HCT116 (cell line): ENCODE results near the gene MEGF6. TPM values are rescaled to one million over a fixed set of nuclear protein-coding genes. Genes with fewer than 3 reads are reported as not detected.

Experiments used
- ATAC-seq: fragments of 200-7000 bp; cut with Tn5 transposase; 2 replicates; pipeline ENCODE4 v1.9.1; 2020; ENCODE audit warnings: mild to moderate bottlenecking, moderate library complexity
- BruUV-seq: library from RNA; stranded (reverse); fragments of 400-500 nt; replicated peaks from 2 replicates; lab custom pipeline; 2021; lab: Mats Ljungman, UMichigan
- CTCF ChIA-PET: fragments of 300-600 bp; sonication (Branson Sonifier 250); formaldehyde crosslinking; loops from one replicate; lab custom pipeline; 2021; ENCODE audit warnings: antibody characterized with exemption; lab: Charles Lee
- POLR2A ChIA-PET: fragments of 300-600, 350-600 bp; sonication (Branson Sonifier 250); formaldehyde crosslinking; loops from one replicate; lab custom pipeline; 2021; ENCODE audit warnings: antibody characterized with exemption; lab: Charles Lee
- RAD21 ChIA-PET, 2 experiments: fragments of 300-600 bp; sonication (Branson Sonifier 250); formaldehyde crosslinking; loops; one replicate each; lab custom pipeline; 2023; ENCODE audit warnings: low total read pairs in 2 of 2; ENCODE audit not compliant: uncharacterized antibody in 2 of 2, unreplicated experiment in 2 of 2, low non-redundant PET in 1 of 2; lab: Charles Lee
- DNase-seq: peaks from one replicate; pipeline ENCODE4 v3.0.0-alpha.2; 2010; ENCODE audit warnings: low read depth, low spot score
- H2AFZ ChIP-seq: fragments of 200-600 bp; shearing (Covaris generic), sonication (generic); 2 replicates; pipeline ENCODE4 v1.6.1; 2017; ENCODE audit warnings: low read depth, mixed run types, mixed read lengths, antibody characterized with exemption, low read length; ENCODE audit not compliant: poor library complexity, severe bottlenecking
- H3K27ac ChIP-seq: 2 replicates; pipeline ENCODE4 v1.5.1; 2012; ENCODE audit warnings: low read depth, low read length
- H3K27me3 ChIP-seq: fragments of 200-600 bp; sonication (generic); 2 replicates; pipeline ENCODE4 v1.6.1; 2016; ENCODE audit warnings: mixed run types, low read length, mixed read lengths; ENCODE audit not compliant: insufficient read depth
- H3K36me3 ChIP-seq, 2 experiments: fragments of 200-500 bp in 1 of 2; fragments of 200-600 bp in 1 of 2; sonication (Bioruptor generic) in 1 of 2; sonication (generic) in 1 of 2; 2 replicates each; pipeline versions ENCODE4 v1.5.1 to v1.6.1; 2014 to 2016; ENCODE audit warnings: low read length in 2 of 2, inconsistent platforms in 1 of 2, mixed read lengths in 1 of 2, mixed run types in 1 of 2; ENCODE audit not compliant: insufficient read depth in 2 of 2, control insufficient read depth in 1 of 2
- H3K4me1 ChIP-seq, 2 experiments: fragments of 200-600 bp in 1 of 2; sonication (generic) in 1 of 2; 2 replicates each; pipeline versions ENCODE4 v1.5.1 to v1.6.1; 2012 to 2017; ENCODE audit warnings: low read length in 2 of 2, inconsistent platforms in 1 of 2, mild to moderate bottlenecking in 1 of 2, mixed read lengths in 1 of 2, mixed run types in 1 of 2, moderate library complexity in 1 of 2; ENCODE audit not compliant: insufficient read depth in 2 of 2, control insufficient read depth in 1 of 2
- H3K4me2 ChIP-seq: fragments of 200-600 bp; sonication (generic); 2 replicates; pipeline ENCODE4 v1.6.1; 2017; ENCODE audit warnings: mixed run types, low read length, mixed read lengths
- H3K4me3 ChIP-seq, 2 experiments: fragments of 200-600 bp in 1 of 2; sonication (generic) in 1 of 2; replicated peaks in 1 of 2; 2 replicates each; pipeline ENCODE4 v1.5.1; 2011 to 2016; ENCODE audit warnings: low read length in 2 of 2, control low read depth in 1 of 2, low read depth in 1 of 2, mild to moderate bottlenecking in 1 of 2, mixed read lengths in 1 of 2, mixed run types in 1 of 2
- H3K79me2 ChIP-seq: fragments of 200-600 bp; sonication (generic); 2 replicates; pipeline ENCODE4 v1.6.1; 2017; ENCODE audit warnings: mild to moderate bottlenecking, mixed run types, low read length, moderate library complexity, mixed read lengths; ENCODE audit not compliant: insufficient read depth
- H3K9ac ChIP-seq: fragments of 200-600 bp; sonication (generic); 2 replicates; pipeline ENCODE4 v1.6.1; 2016; ENCODE audit warnings: low read length, mixed read lengths
- H3K9me2 ChIP-seq: fragments of 200-600 bp; sonication (generic), shearing (Covaris generic); 2 replicates; pipeline ENCODE4 v1.6.1; 2017; ENCODE audit warnings: mixed run types, mild to moderate bottlenecking, moderate library complexity; ENCODE audit not compliant: insufficient read depth
- H3K9me3 ChIP-seq, 2 experiments: fragments of 200-500 bp in 1 of 2; fragments of 200-600 bp in 1 of 2; sonication (Bioruptor generic) in 1 of 2; sonication (generic) in 1 of 2; 2 replicates each; pipeline ENCODE4 v1.6.1; 2014 to 2017; ENCODE audit warnings: low read length in 2 of 2, mixed read lengths in 2 of 2, inconsistent platforms in 1 of 2, low read depth in 1 of 2, mild to moderate bottlenecking in 1 of 2, mixed run types in 1 of 2, moderate library complexity in 1 of 2; ENCODE audit not compliant: control insufficient read depth in 1 of 2, insufficient read depth in 1 of 2
- H4K20me1 ChIP-seq: fragments of 200-600 bp; sonication (generic), shearing (Covaris generic); 2 replicates; pipeline ENCODE4 v1.6.1; 2017; ENCODE audit warnings: mixed run types, mild to moderate bottlenecking, moderate library complexity; ENCODE audit not compliant: insufficient read depth
- ATF3 ChIP-seq: IDR thresholded peaks from 2 replicates; pipeline ENCODE4 v1.6.1; 2012
- CBX3 ChIP-seq: IDR thresholded peaks from 2 replicates; pipeline ENCODE4 v1.6.1; 2012; ENCODE audit warnings: low read depth
- CTCF ChIP-seq, 3 experiments: fragments of 200-600 bp in 1 of 3; sonication (generic) in 1 of 3; IDR thresholded peaks in 2 of 3; conservative IDR thresholded peaks in 1 of 3; 2 replicates each; pipeline ENCODE4 v1.5.1; 2012 to 2017; ENCODE audit warnings: low read depth in 2 of 3, low read length in 2 of 3, antibody characterized with exemption in 1 of 3, borderline replicate concordance in 1 of 3, control low read depth in 1 of 3, mild to moderate bottlenecking in 1 of 3, mixed read lengths in 1 of 3, mixed run types in 1 of 3, moderate library complexity in 1 of 3; ENCODE audit not compliant: insufficient read depth in 1 of 3
- EGR1 ChIP-seq: IDR thresholded peaks from 2 replicates; pipeline ENCODE4 v1.6.1; 2012; ENCODE audit warnings: low read depth
- ELF1 ChIP-seq: IDR thresholded peaks from 2 replicates; pipeline ENCODE4 v1.6.1; 2012; ENCODE audit warnings: low read depth, borderline replicate concordance
- EZH2 ChIP-seq: fragments of 200-600 bp; sonication (generic); IDR thresholded peaks from 2 replicates; pipeline ENCODE4 v1.6.1; 2017; ENCODE audit warnings: antibody characterized with exemption, mixed run types
- FOSL1 ChIP-seq: IDR thresholded peaks from 2 replicates; pipeline ENCODE4 v1.6.1; 2012; ENCODE audit warnings: low read depth
- JUND ChIP-seq: IDR thresholded peaks from 2 replicates; pipeline ENCODE4 v1.6.1; 2012
- MAX ChIP-seq: IDR thresholded peaks from 2 replicates; pipeline ENCODE4 v1.6.1; 2012
- POLR2A ChIP-seq: IDR thresholded peaks from 2 replicates; pipeline ENCODE4 v1.7.0; 2011; ENCODE audit warnings: borderline replicate concordance; ENCODE audit not compliant: insufficient read depth, insufficient read length; ENCODE audit errors: extremely low read depth
- POLR2AphosphoS5 ChIP-seq: IDR thresholded peaks from 2 replicates; pipeline ENCODE4 v1.6.1; 2011; ENCODE audit warnings: mild to moderate bottlenecking, low read depth, low read length, moderate library complexity
- RAD21 ChIP-seq: IDR thresholded peaks from 2 replicates; pipeline ENCODE4 v1.6.1; 2012; ENCODE audit warnings: low read depth, mild to moderate bottlenecking
- REST ChIP-seq: IDR thresholded peaks from 2 replicates; pipeline ENCODE4 v1.6.1; 2012; ENCODE audit warnings: low read depth
- SIN3A ChIP-seq: IDR thresholded peaks from 2 replicates; pipeline ENCODE4 v1.6.1; 2012; ENCODE audit warnings: low read depth
- SP1 ChIP-seq: IDR thresholded peaks from 2 replicates; pipeline ENCODE4 v1.6.1; 2012; ENCODE audit warnings: low read depth
- TCF7L2 ChIP-seq: IDR thresholded peaks from 2 replicates; pipeline ENCODE4 v1.7.0; 2011; ENCODE audit warnings: borderline replicate concordance, inconsistent platforms; ENCODE audit not compliant: insufficient read depth, insufficient read length; ENCODE audit errors: extremely low read depth
- YY1 ChIP-seq: IDR thresholded peaks from 2 replicates; pipeline ENCODE4 v1.6.1; 2011; ENCODE audit warnings: low read length, low read depth, moderate library complexity, mild to moderate bottlenecking; ENCODE audit not compliant: insufficient replicate concordance; ENCODE audit errors: extremely low read depth
- ZBTB33 ChIP-seq: IDR thresholded peaks from 2 replicates; pipeline ENCODE4 v1.6.1; 2011; ENCODE audit warnings: mild to moderate bottlenecking, low read length, moderate library complexity; ENCODE audit not compliant: insufficient replicate concordance; ENCODE audit errors: extremely low read depth
- ZFX ChIP-seq: fragments of 450-650 bp; IDR thresholded peaks from 2 replicates; pipeline ENCODE4 v1.6.1; 2017
- ZNF274 ChIP-seq: fragments of 200-500 bp; sonication (Bioruptor generic); IDR thresholded peaks from 2 replicates; pipeline ENCODE4 v1.6.1; 2014; ENCODE audit warnings: mild to moderate bottlenecking, low read depth, low read length, inconsistent platforms
- intact Hi-C: fragments of 100-400 bp; cut with micrococcal nuclease; formaldehyde crosslinking; loops from 2 replicates; pipeline ENCODE4 v1.10.0; 2022
- total RNA-seq: library from RNA; stranded (reverse); gene quantifications from one replicate; pipeline ENCODE4 v1.2.1, GENCODE V29; 2021; ENCODE audit not compliant: unreplicated experiment

The MEGF6 gene
- total RNA-seq, 1 experiment from 2014 or later = 47.6 TPM

- no TSS peak for BruUV-seq
- no peak for ATAC-seq
These were observed 57.4 kb downstream of the MEGF6 start for GRCh38 chr1:3553940-3554223.

More at GRCh38 chr1:3553940-3554223, 57.4 kb downstream of the MEGF6 start:
- no peak overlapping the region for H2AFZ ChIP-seq
- H3K4me3 ChIP-seq = no peak overlapping the region
- no peaks in the 10 kb centered on the region for H4K20me1 ChIP-seq
- intact Hi-C loops = no loop called here
- H3K9me2 ChIP-seq = no peaks in the 10 kb centered on the region
- no peak for DNase-seq
- POLR2A ChIA-PET = no interaction called here
- RAD21 ChIA-PET = no interaction called here
- no peaks in the 10 kb centered on the region for H3K27me3 ChIP-seq
- no peaks in the 10 kb centered on the region for H3K79me2 ChIP-seq
- no peak overlapping the region for H3K4me2 ChIP-seq
- H3K9ac ChIP-seq = no peak overlapping the region
- peaks cover 25 to 33% of the 10 kb centered on the region in 2 experiments for H3K4me1 ChIP-seq
- H3K27ac ChIP-seq = no peak overlapping the region; the same call in 1 of the 2 replicates
- CTCF ChIA-PET = no interaction called here
- TF ChIP-seq RAD21 = no peak
- TF ChIP-seq EGR1 = no peak
- no peak for TF ChIP-seq MAX
- TF ChIP-seq POLR2A = no peak
- TF ChIP-seq SP1 = no peak
- TF ChIP-seq CBX3 = no peak
- no peak for TF ChIP-seq FOSL1
- no peak for TF ChIP-seq CTCF (IDR thresholded peaks at IDR 0.05 in 2 of 3, conservative IDR thresholded peaks at IDR 0.05 in 1 of 3; ENCODE audit: borderline replicate concordance in 1 of 3, insufficient read depth in 1 of 3, low read depth in 2 of 3, low read length in 2 of 3)
- no peak for TF ChIP-seq TCF7L2
- TF ChIP-seq ZNF274 = no peak
- no peak for TF ChIP-seq EZH2
- TF ChIP-seq POLR2AphosphoS5 = no peak
- TF ChIP-seq ZBTB33 = no peak
- TF ChIP-seq REST = no peak
- no peak for TF ChIP-seq ATF3
- TF ChIP-seq ZFX = no peak
- no peak for TF ChIP-seq ELF1
- no peak for TF ChIP-seq SIN3A
- no peak for TF ChIP-seq JUND
- no peak for TF ChIP-seq YY1
- no peaks in the 10 kb centered on the region for H3K36me3 ChIP-seq
- H3K9me3 ChIP-seq = no peaks in the 10 kb centered on the region
